ENCODE data around the gene ABCG2.

ABCG2 gene

DNA sequence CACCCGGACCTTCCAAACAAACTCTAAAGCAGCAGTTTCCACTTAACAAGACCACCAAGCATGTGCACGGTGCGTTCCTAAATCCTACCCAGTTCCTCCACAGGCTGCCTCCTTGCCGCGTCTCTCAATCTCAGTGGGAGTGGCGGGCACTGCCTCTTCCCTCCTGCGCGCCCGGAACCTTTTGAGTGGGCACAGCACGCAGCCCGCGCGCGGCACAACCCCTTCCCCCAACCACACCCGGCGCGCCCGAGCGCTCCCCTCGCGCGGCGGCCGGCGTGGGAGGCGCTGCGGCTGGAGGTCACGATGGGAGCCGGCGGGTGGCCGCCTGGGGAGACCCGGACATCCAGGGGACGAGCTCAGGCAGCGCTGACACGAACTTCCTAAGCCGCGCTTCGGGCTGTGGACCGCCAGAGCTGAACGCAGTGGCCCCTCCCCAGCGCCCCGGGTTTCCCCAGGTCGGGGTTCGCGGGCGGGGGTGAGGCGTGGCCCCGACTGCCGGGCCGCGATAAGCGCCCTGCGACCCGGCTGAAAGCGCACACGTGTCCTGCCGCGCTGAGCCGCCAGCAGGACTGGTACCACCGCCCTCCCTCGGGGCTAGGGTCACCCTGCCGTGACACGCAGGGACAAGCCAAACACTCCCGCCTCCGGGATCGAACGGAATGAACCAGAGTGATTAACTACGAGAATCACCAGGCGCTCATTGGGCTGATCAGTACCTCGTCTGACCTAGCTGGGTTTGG is at the start of gene ABCG2:
Gene ABCG2 (minus strand): TSS at position 151 of the 740 bp plus-strand sequence. CDS start 18,644 bp downstream, outside the sequence.
- peak; percentile 2 to 23 for DNase-seq

DNA sequence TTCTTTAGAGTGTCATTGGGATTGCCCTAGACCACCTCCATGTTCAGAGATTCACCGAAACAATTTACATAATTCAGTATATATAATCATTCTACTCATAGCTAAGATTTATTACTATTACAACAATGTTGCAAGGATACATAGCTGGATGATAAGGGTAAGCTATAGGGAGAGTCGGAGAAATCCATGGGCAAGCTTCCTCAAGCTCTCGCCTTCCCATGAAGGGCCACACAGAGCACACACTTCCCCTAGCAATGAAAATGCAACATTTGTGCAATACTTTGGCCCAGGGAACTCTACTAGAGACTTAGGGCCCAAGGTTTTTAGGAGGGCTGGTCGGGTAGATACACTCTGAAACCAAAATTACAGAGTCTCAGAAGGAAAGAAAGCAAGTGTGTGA is 49.7 kb upstream of the ABCG2 start:
- DNase-seq = no peak

DNA sequence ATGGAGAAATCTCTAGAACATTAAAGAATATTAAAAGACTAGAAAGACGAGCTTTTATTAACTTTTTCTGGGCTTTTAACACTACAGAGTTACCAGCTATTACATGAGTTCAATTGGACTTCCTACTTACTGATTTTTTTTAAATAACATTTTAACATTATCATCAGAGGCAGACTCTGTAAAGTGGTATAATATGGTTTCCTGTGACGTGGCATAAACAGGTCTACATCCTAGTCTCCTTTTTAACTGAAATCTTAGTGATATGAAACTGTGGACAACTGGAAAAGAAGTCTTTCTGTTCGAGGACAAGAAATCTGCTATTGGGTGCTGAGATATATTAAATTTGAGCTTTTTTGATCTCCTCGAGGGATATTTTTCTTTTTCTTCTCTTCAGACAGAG is 48.7 kb upstream of the ABCG2 start:
- no peak for DNase-seq

DNA sequence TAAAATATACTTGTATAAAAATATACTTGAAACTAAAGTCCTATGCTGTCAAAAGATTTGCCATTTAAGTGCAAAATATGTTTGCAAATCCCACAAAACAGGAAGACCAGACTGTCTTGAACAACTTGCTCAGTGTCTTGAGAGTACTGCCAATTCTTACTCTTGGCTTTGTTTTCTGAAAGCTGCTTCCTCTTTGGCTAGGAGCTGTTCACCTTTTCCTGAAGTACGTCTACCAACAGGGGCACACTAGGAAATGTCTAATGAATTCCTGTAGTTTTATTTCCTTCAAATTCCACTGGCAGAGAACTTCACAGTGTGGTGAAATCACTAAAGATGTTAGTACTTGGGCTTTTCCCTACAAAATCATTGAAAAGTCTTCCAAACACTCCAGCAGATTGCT is 46.4 kb upstream of the ABCG2 start:
- DNase-seq = no peak

DNA sequence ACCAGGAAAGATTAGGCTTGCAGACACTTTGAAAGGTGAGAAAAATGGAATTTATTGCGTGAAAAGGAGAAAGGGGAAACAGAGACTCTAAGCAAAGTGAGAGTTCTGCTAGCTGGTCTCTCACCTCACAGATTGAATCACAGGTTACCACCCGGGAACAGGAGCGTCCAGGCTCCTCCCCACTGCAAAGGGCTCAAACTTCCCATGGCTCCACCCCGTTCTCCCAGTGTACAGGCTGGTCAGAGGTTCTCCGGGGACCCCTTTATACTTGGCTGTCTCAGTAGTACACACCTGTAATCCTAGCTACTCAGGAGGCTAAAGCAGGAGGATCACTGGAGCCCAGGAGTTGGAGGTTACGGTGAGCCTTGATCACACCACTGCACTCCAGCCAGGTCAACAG is 44.0 kb upstream of the ABCG2 start:
- no peak for DNase-seq

DNA sequence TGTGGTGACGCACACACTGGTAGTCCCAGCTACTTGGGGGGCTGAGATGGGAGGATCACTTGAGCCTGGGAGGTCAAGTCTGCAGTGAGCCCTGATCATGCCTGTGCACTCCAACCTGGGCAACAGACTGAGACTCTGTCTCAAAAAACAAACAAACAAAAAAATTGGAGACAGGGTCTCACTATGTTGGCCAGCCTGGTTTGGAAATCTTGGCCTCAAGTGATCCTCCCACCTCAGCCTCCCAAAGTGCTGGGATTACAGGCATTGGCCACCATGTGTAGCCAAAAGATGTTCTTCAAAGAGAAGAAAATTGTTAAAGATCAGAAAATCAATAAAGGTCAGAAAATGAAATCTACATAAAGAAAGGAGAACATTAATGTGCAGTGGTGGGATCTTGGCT is 41.7 kb upstream of the ABCG2 start:
- DNase-seq = no peak

DNA sequence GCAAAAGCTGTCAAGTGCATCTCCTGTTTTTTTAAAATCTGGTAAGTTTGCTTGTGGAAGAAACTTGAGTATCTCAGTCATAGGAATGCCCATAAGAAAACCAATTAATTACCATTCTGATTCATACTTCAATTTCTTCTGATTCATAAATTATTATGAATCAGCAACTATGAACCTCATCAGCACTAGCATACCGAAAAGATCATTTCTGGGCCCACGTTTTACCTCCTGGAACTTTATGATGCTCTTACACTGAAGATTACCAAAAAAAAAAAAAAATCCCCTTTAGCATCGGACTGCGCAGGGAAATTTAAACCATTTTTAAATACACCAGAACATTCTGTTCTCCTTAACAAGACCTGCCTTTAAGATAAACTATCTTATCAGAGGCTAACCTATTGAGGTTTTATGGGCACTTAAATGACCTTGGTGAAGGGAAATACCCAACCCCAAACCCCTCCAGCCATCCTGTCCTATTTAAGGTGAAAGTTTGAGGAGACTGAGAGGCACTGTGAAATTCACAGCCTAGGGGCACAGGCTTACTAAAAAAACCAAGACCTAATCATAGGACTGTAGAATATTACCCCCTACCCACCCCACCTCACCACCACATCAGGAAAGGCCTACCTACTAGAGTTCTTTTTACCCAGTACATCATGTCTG is 38.2 kb upstream of the ABCG2 start:
- no peak for DNase-seq

DNA sequence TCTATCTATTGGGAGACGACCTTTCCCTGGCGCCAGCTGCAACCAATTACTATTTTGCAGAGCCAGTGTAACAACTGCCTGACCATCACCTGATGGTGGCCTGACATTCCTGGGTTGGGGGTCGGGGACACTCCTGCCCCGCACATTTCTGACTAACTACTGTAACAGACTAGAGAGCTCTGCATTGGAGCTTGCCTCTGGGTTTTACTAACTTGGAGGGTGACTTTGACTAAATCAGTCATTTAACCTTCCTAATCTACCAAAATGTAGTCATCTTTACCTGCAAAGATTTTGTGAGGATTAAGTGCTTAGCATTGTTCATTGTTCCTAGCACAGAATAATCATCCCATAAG is 37.5 kb upstream of the ABCG2 start:
- no peak for DNase-seq

DNA sequence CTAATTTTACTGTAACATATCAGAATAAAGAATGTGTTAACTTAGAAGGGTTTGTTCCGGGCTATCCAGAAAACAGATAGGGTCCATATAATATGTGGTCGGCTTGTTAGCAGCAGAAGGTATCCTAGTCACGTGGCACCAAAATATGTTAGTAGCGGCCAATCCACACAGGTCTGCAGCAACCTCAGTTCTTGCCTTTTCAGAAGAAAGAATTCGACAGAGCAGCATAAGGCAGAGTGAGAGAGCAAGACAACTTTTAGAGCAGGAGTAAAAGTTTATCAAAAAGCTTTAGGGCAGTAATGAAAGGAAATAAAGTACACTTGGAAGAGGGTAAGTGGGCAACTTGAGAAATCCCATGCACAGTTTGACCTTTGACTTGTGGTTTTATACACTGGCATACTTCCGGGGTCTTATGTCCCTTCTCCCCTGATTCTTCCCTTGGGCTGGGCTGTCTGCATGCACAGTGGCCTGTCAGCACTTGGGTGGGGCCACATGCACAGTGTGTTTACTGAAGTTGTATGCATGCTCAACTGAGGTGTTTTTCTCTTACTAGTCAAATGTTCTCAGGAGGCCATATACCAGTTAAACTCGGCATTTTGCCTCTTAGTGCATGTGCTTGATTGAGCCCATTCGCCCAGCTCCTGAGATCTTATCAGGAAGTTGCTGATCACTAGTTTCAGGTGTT is 37.0 kb upstream of the ABCG2 start:
- DNase-seq = no peak

DNA sequence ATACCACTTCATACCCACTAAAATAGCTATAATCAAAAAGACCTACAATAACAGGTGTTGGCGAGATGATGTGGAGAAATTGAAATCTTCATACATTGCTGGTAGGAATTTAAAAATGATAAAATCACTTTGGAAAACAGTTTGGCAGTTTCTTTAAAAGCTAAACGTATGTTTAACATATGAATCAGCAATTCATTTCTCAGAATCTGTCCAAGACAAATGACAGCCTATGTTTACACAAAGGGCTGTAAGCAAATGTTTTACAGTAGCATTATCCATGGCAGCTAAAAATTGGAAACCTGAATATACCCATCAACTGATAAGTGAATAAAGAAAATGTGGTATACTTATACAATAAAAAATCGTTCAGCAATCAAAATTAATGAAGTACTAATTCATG is 33.0 kb upstream of the ABCG2 start:
- no peak for DNase-seq

DNA sequence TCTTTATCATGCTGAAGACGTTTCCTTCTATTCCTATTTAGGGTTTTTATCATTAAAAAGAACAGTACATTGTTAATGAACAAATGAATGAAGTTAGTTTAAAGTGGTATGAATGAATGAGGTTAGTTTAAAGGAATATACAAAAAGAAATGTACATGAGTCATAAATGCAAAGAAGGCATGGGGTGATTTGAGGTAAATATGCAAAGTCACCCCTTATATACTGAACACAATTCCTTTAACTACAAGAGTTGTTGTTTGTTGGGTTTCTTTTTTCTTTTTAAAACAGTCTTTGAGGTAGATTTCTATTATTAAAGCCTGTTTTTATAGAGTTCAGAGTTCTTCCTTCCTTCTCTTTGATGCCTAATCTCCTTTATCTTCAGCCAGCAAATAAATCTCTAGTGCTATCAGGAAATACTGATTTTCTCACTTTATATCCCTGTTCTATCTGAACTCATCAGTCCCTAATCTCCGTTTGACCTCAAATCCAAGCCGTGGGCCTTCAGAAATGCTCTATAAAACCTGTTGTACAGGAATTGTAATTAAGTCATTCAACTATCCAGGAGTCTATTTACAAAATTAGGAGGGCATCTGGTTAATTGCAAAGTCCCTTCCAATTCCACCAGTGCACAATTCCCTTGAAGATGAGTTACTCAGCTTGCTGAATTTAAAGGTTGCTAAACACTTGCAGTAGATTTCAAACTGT is 31.6 kb upstream of the ABCG2 start:
- DNase-seq = no peak

DNA sequence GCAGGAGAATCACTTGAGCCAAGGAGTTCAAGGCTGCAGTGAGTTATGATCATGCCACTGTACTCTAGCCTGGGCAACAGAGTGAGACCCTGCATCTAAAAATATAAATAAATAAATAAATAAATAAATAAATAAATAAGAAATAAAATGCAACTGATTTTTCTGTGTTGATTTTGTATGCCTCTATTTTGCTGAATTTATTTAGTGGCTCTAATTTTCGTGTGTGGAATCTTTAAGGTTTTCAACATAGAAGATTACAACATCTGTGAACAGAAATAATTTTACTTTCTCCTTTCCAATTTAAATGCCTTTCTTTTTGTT is 30.9 kb upstream of the ABCG2 start:
- no peak for DNase-seq

DNA sequence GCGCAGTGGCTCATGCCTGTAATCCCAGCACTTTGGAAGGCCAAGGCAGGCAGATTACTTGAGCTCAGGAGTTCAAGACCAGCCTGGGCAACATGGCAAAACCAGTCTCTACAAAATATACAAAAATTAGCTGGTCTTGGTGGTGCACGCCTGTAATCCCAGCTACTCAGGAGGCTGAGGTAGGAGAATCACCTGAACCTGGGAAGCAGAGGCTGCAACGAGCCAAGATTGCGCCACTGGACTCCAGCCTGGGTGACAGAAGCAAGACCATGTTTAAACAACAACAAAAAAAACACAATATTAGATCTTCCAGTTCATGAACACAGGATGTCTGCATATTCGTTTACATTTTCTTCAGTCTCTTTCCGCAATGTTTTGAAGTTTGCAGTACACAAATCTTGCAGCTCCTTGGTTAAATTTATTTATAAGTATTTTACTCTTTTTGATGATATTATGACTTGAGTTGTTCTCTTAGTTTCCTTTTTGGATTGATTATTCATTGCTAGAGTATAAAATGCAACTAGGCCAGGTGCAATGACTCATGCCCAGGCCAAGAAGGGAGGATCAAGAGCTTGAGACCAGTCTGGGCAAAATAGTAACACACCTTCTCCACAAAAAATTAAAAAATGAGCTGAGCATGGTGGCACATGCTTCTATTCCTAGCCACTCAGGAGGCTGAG is 30.4 kb upstream of the ABCG2 start:
- DNase-seq = no peak

DNA sequence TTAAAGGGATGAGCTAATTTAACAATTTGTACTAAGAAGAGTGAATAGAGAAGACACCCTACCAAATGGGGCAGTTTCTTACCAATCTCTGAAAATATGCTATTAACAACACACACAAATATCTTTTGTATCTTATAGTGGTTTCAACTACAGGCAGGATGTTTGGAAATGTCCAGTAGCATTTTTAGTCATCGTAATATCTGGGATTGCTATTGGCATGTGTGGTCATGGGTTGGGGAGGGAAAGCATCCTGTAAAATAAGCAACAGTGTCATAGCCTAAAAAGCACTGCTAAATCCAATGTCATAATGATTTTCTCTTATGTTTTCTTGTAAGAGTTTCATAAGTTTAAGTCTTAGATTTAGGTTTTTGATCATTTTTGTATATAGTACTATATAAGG is 29.3 kb upstream of the ABCG2 start:
- no peak for DNase-seq

DNA sequence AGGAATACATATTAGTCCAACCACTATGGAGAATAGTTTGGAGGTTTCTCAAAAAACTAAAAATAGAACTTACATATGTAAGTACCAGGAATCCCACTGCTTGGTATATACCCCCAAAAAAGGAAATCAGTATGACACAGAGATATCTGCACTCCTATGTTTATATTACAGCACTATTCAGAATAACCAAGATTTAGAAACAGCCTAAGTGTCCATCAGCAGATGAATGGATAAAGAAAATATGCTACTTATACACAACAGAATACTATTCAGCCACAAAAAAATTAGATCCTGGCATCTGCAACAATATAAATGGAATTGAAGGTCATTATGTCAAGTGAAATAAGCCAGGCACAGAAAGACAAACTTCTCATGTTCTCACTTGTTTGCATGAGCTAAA is 27.5 kb upstream of the ABCG2 start:
- no peak for DNase-seq

DNA sequence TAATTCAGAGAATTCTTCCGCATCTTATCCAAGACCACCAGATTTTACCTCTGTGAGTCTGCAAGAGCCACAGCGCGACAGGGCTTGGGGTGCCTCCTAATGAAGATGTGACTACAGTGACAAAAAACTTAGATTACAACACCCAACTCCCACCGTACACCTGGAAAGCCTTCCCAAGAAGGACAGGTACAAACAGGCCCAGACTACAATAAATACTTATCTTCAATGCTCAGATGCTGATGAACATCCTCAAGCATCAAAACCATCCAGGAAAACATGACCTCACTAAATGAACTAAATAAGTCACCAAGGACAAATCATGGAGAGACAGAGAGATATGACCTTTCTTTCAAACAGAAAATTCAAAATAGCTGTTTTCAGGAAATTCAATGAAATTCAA is 20.8 kb upstream of the ABCG2 start:
- no peak for DNase-seq

DNA sequence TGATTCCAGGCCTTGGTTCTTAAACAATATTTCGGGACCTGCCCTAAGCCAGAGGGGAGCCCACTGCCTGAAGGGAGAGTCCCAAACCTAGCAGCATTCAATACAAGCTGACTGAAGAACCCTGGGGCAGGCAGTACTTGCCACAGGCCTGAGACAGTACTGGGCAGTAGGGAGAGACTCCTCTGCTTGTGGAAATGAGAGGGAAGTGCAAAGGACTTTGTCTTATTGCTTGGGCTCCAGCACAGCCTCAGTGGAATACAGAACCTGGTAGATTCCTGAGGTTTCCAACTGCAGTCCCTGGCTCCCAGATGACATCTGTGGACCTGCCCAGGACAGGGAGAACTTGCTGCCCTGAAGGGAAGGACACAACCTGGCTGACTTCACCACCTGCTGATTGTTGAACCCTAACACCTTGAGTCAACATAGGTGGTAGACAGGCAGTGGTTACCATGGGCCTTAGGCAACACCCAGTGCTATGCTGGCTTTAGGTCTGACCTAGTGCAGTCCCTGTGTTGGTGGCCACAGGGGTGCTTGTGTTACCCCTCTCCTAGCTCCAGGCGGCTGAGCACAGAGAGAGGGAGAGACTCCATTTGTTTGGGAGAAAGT is 20.3 kb upstream of the ABCG2 start:
- no peak for DNase-seq

DNA sequence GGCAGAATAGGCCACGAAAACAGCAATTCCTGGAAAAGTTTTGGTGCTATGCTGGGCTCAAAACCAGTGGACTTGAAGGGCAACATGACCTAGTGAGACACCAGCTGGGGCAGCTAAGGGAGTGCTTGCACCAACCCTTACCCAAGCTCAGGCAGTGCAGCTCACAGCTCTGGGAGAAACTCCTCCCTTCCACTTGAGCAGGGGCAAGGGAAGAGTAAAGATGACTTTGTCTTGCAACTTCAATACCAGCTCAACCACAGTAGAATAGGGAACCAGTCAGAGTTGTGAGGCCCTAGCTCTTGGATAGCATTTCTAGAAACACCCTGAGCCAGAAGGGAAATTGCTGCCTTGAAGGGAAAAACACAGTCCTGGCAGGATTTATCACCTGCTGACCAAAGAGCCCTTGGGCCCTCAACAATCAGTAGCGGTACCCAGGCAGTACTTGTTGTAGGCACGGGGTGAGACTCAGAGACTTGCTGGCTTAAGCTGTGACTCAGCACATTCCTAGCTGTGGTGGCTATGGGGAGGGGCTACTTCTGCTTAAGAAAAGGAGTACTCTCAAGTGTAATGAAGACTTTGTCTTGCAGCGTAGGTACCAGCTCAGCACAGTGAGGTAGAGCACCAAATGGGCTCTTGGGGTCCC is 19.7 kb upstream of the ABCG2 start:
- DNase-seq = peak in 1 of 2 donors; percentile 40

DNA sequence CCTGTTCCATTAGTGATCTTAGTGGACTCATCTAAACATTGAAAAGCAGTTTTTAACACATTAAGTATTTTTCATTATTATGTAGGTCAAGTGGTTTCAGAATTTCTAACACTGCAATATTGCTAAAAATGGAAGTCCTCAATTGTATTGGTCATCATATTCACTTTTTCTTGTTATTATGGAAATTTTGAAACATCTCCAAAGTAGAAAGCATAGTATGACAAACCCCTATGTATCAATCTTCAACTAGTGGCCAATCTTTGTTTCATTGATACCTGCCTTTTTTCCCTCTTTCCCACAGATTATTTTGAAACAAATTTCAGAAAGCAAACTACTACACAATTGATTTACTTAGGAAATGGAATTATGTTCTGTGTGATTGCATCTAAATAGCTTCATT is 14.5 kb upstream of the ABCG2 start:
- DNase-seq = no peak

DNA sequence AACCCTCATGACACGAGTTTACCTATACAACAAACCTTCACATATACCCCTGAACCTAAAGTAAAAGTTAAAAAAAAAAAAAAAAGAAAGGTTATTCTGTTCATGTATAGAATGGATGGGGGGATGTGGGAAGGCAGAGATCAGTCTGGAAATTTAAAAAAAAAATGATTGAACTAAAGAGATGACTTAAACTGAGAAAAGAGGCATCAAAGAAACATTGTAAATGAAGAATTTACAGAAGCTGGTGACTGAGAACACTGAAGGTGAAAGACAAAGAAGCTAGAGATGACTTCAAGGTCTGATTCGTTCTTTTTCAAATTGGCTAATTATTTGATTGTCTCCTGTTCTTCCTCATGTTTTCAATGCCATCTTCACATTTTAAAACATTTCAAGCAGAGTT is 12.8 kb upstream of the ABCG2 start:
- no peak for DNase-seq

DNA sequence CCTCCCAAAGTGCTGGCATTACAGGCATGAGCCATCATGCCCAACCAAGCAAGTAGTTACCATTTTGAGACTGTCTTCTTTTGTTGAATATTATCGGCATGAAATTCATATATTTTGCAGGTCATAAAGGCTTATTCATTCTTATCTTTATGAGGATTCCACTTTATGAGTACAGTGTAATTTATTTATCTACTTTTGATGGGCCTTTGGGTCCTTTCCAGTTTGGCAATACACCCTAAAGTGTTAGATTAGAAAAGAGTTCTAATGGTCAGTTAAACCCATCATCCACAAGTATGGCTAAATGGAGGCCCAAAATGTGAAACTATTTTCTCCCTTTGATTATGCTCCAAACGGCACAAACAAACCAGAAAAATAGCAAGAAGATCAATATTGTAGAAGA is 10.9 kb upstream of the ABCG2 start:
- no peak for DNase-seq

DNA sequence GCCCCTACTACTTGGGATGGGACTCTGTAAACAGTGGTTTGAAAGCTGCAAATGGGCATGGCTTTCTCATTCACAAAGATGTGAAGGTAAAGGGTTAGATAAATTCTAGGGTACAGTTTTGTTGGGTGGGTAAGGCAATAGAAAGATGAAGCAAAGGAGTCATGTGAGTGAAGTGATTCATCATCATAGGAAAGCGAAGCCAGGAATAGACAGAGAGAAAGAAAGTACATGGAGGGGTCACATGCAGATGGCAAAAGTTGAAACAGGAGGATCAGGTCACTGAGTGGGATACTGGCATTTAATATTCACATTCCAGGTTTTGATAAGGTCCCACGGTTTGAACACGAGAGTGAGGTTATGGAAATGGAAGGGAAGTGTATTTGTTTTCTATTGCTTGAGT is 8.2 kb upstream of the ABCG2 start:
- DNase-seq = no peak
